Activated T-helper 1 cell treated with anti-CD3 and anti-CD28 coated beads, Interleukin-12 subunit alpha, Interleukin-12 subunit beta, Interleukin-2, Interleukin-4 antibody, amounts not matched to agents 30 ng/mL and 10 ng/mL and 1 ng/mL, durations not matched to agents 14 hours and 24 hours and 36 hours (primary cell): ENCODE measurements around the gene ATP6V1F. TPM values are rescaled to one million over a fixed set of nuclear protein-coding genes. Genes with fewer than 3 reads are reported as not detected.

Experiments
- DNase-seq: peaks from one replicate; pipeline ENCODE4 v3.0.0; 2021; ENCODE audit warnings: low spot score
- H3K27ac Mint-ChIP-seq: one replicate; pipeline ENCODE4 v1.8.0; 2021; ENCODE audit warnings: mild to moderate bottlenecking, mixed read lengths
- H3K27me3 Mint-ChIP-seq: one replicate; pipeline ENCODE4 v1.8.0; 2022; ENCODE audit warnings: mild to moderate bottlenecking, moderate library complexity, mixed read lengths; ENCODE audit not compliant: insufficient read depth
- H3K36me3 Mint-ChIP-seq: one replicate; pipeline ENCODE4 v1.8.0; 2021; ENCODE audit warnings: low read depth, mixed read lengths
- H3K4me1 Mint-ChIP-seq: one replicate; pipeline ENCODE4 v1.8.0; 2021; ENCODE audit warnings: low read depth, mixed read lengths
- H3K4me3 Mint-ChIP-seq: one replicate; pipeline ENCODE4 v1.8.0; 2021; ENCODE audit warnings: mild to moderate bottlenecking, moderate library complexity, mixed read lengths
- H3K9me3 Mint-ChIP-seq: one replicate; pipeline ENCODE4 v1.8.0; 2021; ENCODE audit warnings: mixed read lengths
- intact Hi-C: fragments of 100-400 bp; cut with micrococcal nuclease; formaldehyde crosslinking; loops from one replicate; pipeline ENCODE4 v1.15.1; 2024
- total RNA-seq: library from RNA; stranded (reverse); gene quantifications from 2 replicates; pipeline ENCODE4 v1.2.3, GENCODE V29; 2022

Gene ATP6V1F
- total RNA-seq, 1 donor from 2014 or later, result 131 TPM

DNA sequence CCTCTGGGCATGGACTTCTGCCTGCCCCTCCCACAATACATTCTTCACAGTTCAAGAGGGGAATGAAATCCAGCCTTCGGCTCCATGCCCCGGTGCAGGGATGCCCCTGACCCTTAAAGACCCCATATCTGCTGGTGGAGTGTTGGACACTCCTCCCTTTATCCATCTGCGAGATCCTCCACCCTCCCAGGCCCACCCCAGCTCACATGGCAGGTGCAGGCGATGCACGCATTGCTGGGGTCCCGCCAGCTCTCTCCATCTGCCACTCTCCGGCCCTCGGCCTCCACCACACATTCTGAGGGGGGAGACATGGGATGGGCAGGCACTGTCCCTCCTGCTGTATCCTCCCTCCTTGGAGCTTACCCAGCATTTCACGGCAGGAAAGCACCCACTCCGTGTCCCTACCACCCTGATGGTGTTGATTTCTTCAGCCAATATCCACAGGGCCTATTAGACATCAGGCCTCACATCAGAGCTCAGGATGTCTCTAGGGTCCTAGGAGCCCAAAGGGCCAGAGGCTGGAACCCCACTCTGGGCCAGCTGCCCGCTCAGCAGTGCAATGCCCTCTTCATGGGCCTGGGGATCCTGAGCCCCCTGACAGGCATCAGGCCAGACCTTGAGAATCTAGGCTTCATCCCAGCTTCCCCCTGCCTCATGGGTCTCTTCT is 18.3 kb downstream of the ATP6V1F start:
- no peaks in the 10 kb centered on the region for H3K36me3 Mint-ChIP-seq
- H3K4me3 Mint-ChIP-seq, result no peak overlapping the region
- intact Hi-C loops, result loop anchor here (5.0 kb wide), 1 partner anchor 89 kb away; the partner anchor contains the start of gene CCDC136
- H3K27me3 Mint-ChIP-seq, result no peaks in the 10 kb centered on the region
- H3K27ac Mint-ChIP-seq, result no peak overlapping the region
- DNase-seq, result no peak
- no peaks in the 10 kb centered on the region for H3K4me1 Mint-ChIP-seq
- no peaks in the 10 kb centered on the region for H3K9me3 Mint-ChIP-seq

DNA sequence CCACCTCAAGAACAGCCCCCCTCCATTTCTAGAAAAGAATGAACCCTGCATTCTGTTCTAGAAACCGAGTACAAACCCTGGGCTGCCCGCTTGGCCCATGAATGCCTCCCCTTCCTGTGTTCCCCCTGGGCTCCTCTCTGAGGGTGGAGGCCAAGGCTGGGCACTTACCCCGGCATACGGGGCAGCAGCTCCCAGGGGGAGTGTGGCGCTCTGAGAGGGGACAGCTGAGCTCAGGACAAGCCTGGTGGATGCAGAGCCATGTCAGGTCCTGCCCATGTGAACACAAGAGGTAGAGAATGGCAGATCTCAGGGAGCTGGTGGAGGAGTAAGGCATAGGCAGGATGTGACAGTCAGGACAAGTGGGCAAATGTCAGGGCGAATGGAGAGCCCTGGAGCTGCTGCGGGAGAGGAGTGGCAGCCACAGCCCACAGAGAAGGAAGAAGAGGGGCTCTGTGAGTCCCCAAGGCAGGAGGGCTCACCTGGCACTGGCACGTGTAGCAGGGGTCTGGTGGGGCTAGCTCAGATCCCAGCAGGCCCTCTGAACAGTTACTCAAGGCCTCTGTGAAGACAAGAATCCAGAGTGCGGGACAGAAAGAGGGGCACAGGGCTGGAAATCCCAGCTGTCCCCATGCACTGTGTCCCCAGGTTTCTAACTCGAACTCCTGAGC is 18.9 kb downstream of the ATP6V1F start:
- no peaks in the 10 kb centered on the region for H3K27me3 Mint-ChIP-seq
- intact Hi-C loops, result loop anchor here (5.0 kb wide), 1 partner anchor 89 kb away; the partner anchor contains the start of gene CCDC136
- no peaks in the 10 kb centered on the region for H3K9me3 Mint-ChIP-seq
- no peak for DNase-seq
- no peak overlapping the region for H3K4me3 Mint-ChIP-seq
- H3K27ac Mint-ChIP-seq, result no peak overlapping the region
- H3K36me3 Mint-ChIP-seq, result no peaks in the 10 kb centered on the region
- no peaks in the 10 kb centered on the region for H3K4me1 Mint-ChIP-seq

- no peak overlapping the region for H3K27ac Mint-ChIP-seq
- DNase-seq, result no peak
- no peaks in the 10 kb centered on the region for H3K27me3 Mint-ChIP-seq
- no peaks in the 10 kb centered on the region for H3K36me3 Mint-ChIP-seq
- H3K4me1 Mint-ChIP-seq, result no peaks in the 10 kb centered on the region
- no peaks in the 10 kb centered on the region for H3K9me3 Mint-ChIP-seq
- no peak overlapping the region for H3K4me3 Mint-ChIP-seq
- intact Hi-C loops, result loop anchor here (5.0 kb wide), 1 partner anchor 90 kb away; the partner anchor contains the start of gene CCDC136
These were observed 19.5 kb downstream of the ATP6V1F start for GRCh38 chr7:128882134-128882533.

GRCh38 chr7:128883622-128884448 is 21.2 kb downstream of the ATP6V1F start:
- Mint-ChIP-seq H3K9me3 (no peaks in the 10 kb centered on the region), H3K36me3 (no peaks in the 10 kb centered on the region), H3K27ac (no peak overlapping the region), H3K4me1 (no peaks in the 10 kb centered on the region), H3K4me3 (no peak overlapping the region), H3K27me3 (no peaks in the 10 kb centered on the region)
- intact Hi-C loops, result loop anchor here (1.0 to 5.0 kb wide), 4 partner anchors 21 to 275 kb away; partner anchors contain the start of gene CCDC136
- peak; percentile 69 for DNase-seq

DNA sequence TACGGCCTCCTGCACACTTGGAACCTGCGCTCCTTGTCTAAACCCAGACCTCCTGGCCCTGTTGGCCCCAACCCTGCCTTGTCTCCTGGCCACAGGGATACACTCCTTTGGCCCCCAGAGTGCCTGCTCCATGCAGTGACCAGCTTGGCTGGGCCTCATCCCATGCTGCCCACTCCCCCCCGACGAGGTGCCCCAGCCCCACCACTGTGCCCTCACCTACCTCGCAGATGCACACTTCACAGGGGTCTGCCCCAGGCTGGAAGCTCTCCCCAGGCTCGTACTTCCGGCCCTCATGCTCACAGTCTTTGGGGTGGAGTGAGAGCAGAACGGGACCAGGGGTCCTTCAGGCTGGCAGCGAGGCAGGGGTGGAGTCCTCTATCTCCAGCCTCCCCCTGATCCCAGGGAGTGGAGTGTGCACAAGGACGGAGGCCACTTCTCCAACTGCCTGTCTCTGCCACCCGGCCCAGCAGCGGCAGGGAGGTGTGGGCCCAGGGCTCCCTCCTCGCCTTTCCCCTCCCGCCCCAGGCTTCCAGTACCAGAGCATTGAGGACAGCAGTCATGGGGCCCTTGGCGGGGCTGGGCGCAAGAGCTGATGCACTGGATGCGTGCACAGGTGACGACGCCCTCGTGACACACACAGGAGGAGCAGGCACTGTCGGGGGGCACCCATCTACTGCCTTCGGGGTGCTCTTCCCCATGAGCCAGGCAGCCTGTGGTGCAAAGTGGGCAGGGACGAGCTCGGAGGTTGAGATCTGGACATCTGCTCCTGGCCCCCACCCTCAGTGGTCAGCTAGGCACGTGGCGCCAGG is 22.1 kb downstream of the ATP6V1F start:
- H3K27ac Mint-ChIP-seq, result no peak overlapping the region
- H3K4me3 Mint-ChIP-seq, result no peak overlapping the region
- no peaks in the 10 kb centered on the region for H3K9me3 Mint-ChIP-seq
- intact Hi-C loops, result loop anchor here (5.0 kb wide), 1 partner anchor 92 kb away; the partner anchor contains the start of gene CCDC136
- peaks cover 3% of the 10 kb centered on the region for H3K27me3 Mint-ChIP-seq
- no peak for DNase-seq
- H3K36me3 Mint-ChIP-seq, result no peaks in the 10 kb centered on the region
- no peaks in the 10 kb centered on the region for H3K4me1 Mint-ChIP-seq

DNA sequence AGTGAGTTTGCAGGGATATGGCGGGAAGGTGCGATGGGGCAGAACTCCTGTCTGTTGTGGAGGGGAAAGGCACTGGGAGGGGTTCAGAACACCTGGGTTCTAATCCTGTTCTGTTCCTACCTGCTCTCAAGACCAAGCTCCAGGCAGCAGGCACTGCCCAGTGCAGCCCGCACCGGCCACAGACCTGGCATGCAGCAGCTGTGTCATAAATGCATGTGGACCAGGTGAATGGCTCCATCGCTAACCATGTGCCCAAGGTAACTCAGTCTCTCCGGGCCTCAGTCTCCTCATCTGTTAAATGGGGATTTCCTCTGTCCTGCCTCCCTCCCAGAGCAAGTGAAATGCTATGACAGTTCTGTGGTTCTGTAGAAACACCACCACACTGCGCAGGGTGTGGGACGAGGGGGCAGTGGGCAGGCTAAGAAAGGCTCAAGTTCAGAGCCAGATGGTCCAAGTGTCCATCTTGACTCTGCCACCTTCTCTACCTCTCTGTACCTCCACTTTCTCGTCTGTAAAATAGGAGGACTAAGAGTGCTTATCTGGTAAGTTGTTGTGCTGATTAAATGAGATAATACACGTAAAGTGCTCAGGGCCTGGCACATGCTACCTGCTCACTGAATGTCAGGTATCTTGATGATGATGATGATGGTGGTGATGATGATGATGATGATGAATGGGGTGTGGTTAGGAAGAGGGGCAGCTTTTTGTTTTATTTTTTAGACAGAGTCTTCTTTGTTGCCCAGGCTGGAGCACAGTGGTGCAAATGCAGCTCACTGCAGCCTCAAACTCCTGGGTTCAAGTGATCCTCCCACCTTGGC is 22.9 kb downstream of the ATP6V1F start:
- Mint-ChIP-seq H3K4me3 (no peak overlapping the region), H3K36me3 (no peaks in the 10 kb centered on the region), H3K27me3 (peaks cover 8% of the 10 kb centered on the region), H3K27ac (no peak overlapping the region), H3K4me1 (no peaks in the 10 kb centered on the region), H3K9me3 (no peaks in the 10 kb centered on the region)
- intact Hi-C loops, result no loop called here
- DNase-seq, result no peak

DNA sequence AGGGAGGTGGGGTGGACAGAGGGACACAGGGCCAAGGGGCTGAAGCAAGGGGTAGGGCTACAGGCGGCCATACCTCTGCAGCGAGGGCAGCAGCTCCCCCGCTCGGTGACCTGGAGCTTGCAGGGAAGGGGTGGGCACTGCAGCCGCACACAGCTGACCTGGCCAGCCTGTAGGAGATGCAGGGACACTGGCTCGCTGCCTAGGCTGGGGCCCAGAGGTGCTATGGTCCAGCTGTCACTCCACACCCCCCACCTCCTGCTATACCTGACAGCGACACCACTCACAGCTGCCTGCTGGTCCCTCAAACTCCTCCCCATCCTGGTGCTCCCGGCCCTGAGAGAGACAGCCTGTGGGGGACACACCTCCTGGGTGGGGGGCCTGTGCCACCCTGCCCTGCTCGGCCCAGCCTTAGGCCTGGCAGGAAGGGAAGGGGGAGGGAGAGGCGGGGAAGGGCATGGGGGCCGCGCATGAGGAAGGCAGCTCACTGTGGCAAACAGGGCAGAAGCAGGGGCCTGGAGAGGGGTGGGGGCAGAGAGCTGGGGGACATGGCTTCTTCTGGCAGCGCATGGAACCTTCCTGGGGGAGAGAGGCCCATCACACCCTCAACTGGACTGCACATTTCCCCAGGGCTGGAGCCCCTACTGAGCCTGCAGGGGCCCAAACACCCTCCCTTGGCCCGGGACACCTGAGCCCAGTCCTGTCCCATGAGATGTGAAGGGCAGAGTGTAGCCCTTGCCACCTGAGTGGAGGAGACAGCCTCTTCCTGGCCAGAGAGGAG is 23.9 kb downstream of the ATP6V1F start:
- intact Hi-C loops, result no loop called here
- Mint-ChIP-seq H3K4me3 (no peak overlapping the region), H3K9me3 (no peaks in the 10 kb centered on the region), H3K27ac (no peak overlapping the region), H3K36me3 (no peaks in the 10 kb centered on the region), H3K27me3 (peaks cover 8% of the 10 kb centered on the region), H3K4me1 (no peaks in the 10 kb centered on the region)
- no peak for DNase-seq

GRCh38 chr7:128887169-128888038 is 24.7 kb downstream of the ATP6V1F start:
- intact Hi-C loops, result no loop called here

DNA sequence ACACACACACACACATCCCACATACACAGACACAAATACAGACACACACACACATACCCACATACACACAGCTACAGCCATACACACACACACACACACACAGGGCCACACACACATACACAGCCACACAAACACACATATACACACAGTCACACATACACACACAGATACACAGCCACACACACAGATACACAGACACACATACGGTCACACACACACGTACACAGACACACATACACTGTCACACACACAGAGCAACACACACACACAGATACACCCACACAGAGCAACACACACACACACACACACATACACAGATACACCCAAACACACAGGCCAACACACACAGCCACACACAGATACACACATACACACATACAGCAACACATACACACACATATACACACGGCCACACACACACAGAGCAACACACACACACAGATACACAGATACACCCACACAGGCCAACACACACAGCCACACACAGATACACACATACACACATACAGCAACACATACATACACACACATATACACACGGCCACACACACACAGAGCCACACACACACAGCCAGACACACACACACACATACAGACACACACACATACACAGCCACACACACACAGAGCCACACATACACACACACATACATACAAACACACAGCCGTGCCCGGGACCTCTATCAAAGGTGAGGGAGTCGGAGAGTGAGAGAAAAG is 25.5 kb downstream of the ATP6V1F start:
- no peaks in the 10 kb centered on the region for H3K36me3 Mint-ChIP-seq
- H3K4me3 Mint-ChIP-seq, result no peak overlapping the region
- no peak for DNase-seq
- no peaks in the 10 kb centered on the region for H3K9me3 Mint-ChIP-seq
- no peak overlapping the region for H3K27ac Mint-ChIP-seq
- peaks cover 11% of the 10 kb centered on the region for H3K27me3 Mint-ChIP-seq
- no peaks in the 10 kb centered on the region for H3K4me1 Mint-ChIP-seq
- intact Hi-C loops, result no loop called here

More at GRCh38 chr7:128887169-128888038, 24.7 kb downstream of the ATP6V1F start:
- no peak overlapping the region for H3K4me3 Mint-ChIP-seq
- no peaks in the 10 kb centered on the region for H3K4me1 Mint-ChIP-seq
- no peak overlapping the region for H3K27ac Mint-ChIP-seq
- H3K9me3 Mint-ChIP-seq, result no peaks in the 10 kb centered on the region
- peaks cover 11% of the 10 kb centered on the region for H3K27me3 Mint-ChIP-seq
- no peaks in the 10 kb centered on the region for H3K36me3 Mint-ChIP-seq
- no peak for DNase-seq

DNA sequence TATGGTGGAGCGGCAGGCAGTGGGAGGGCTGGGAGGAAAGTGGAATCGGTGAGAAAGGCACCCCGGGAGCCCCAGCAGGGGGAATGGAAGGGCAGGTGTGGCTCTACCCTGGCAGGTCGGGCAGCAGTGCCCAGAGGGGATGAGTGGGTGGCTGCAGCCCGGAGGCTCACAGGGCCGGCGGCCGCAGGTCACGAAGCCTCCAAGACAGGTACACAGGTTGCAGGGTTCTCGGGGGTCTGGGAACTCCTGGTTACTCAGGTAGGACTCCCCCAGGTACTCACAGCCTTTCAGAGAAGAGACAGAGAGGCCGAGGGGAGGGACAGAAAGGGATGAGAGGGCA is 26.1 kb downstream of the ATP6V1F start:
- H3K27ac Mint-ChIP-seq, result no peak overlapping the region
- DNase-seq, result no peak
- no peaks in the 10 kb centered on the region for H3K4me1 Mint-ChIP-seq
- H3K27me3 Mint-ChIP-seq, result peaks cover 11% of the 10 kb centered on the region
- H3K4me3 Mint-ChIP-seq, result no peak overlapping the region
- intact Hi-C loops, result no loop called here
- H3K36me3 Mint-ChIP-seq, result no peaks in the 10 kb centered on the region
- H3K9me3 Mint-ChIP-seq, result no peaks in the 10 kb centered on the region
